Effector memory CD4-positive, alpha-beta T cell (primary cell): Measurements from ENCODE around the gene KLLN.
"Not testable (repeated sequence)": the region's sequence is repeated elsewhere in the genome, so short reads cannot be mapped to it uniquely, and the experiment has no call there.

Experiments used
- DNase-seq, 3 donors: peaks; one replicate each; pipeline ENCODE4 v3.0.0-alpha.2; 2020
- H3K27ac ChIP-seq: 2 replicates; pipeline ENCODE4 v1.7.0; 2013; ENCODE audit warnings: mild to moderate bottlenecking, low read length, moderate library complexity; ENCODE audit not compliant: insufficient read depth, poor library complexity, severe bottlenecking
- H3K27me3 ChIP-seq: replicated peaks from 2 replicates; pipeline ENCODE4 v1.7.0; 2013; ENCODE audit warnings: mild to moderate bottlenecking, low read length; ENCODE audit not compliant: insufficient read depth, control insufficient read depth, poor library complexity, severe bottlenecking
- H3K36me3 ChIP-seq: 2 replicates; pipeline ENCODE4 v1.7.0; 2013; ENCODE audit warnings: mild to moderate bottlenecking, low read length, moderate library complexity; ENCODE audit not compliant: control insufficient read depth, insufficient read depth
- H3K4me1 ChIP-seq: 2 replicates; pipeline ENCODE4 v1.7.0; 2013; ENCODE audit warnings: low read length, mild to moderate bottlenecking; ENCODE audit not compliant: control insufficient read depth, insufficient read depth, poor library complexity, severe bottlenecking
- H3K4me3 ChIP-seq: 2 replicates; pipeline ENCODE4 v1.7.0; 2013; ENCODE audit warnings: low read length, low read depth, mild to moderate bottlenecking; ENCODE audit not compliant: insufficient read depth, poor library complexity, severe bottlenecking
- H3K9me3 ChIP-seq: 2 replicates; pipeline ENCODE4 v1.7.0; 2013; ENCODE audit warnings: mild to moderate bottlenecking, low read length, moderate library complexity; ENCODE audit not compliant: control insufficient read depth

Gene KLLN

GRCh38 chr10:87867453-87867852, 4.1 kb upstream of the KLLN start:
- H3K4me3 ChIP-seq = peak overlapping the region; percentile 22
- no peak for DNase-seq
- H3K9me3 ChIP-seq = no peaks in the 10 kb centered on the region
- no peaks in the 10 kb centered on the region for H3K36me3 ChIP-seq
- H3K27me3 ChIP-seq = no peaks in the 10 kb centered on the region
- peaks cover 8% of the 10 kb centered on the region for H3K4me1 ChIP-seq
- no peak overlapping the region for H3K27ac ChIP-seq

- DNase-seq = no peak
- Histone ChIP-seq H3K9me3 (no peaks in the 10 kb centered on the region), H3K36me3 (no peaks in the 10 kb centered on the region), H3K27ac (no peak overlapping the region), H3K4me3 (peak overlapping the region; percentile 92), H3K27me3 (no peaks in the 10 kb centered on the region), H3K4me1 (peaks cover 8% of the 10 kb centered on the region)
These were observed 3.2 kb upstream of the KLLN start for GRCh38 chr10:87866412-87866974.

- peak overlapping the region; percentile 92 for H3K4me3 ChIP-seq
- peaks cover 9% of the 10 kb centered on the region for H3K4me1 ChIP-seq
- no peaks in the 10 kb centered on the region for H3K27me3 ChIP-seq
- no peak overlapping the region for H3K27ac ChIP-seq
- no peaks in the 10 kb centered on the region for H3K36me3 ChIP-seq
- no peaks in the 10 kb centered on the region for H3K9me3 ChIP-seq
- no peak for DNase-seq
These were observed 2.0 kb upstream of the KLLN start for GRCh38 chr10:87865241-87865881.

GRCh38 chr10:87864496-87865059, 1.2 kb upstream of the KLLN start:
- no peaks in the 10 kb centered on the region for H3K36me3 ChIP-seq
- no peaks in the 10 kb centered on the region for H3K9me3 ChIP-seq
- DNase-seq = no peak
- peaks cover 6% of the 10 kb centered on the region for H3K4me1 ChIP-seq
- peak overlapping the region; percentile 92 for H3K4me3 ChIP-seq
- no peaks in the 10 kb centered on the region for H3K27me3 ChIP-seq
- H3K27ac ChIP-seq = peak overlapping the region; percentile 49

GRCh38 chr10:87863951-87864495, 690 bp upstream of the KLLN start:
- DNase-seq = peak in 1 of 3 donors; percentile 14
- not testable (repeated sequence) for H3K4me1 ChIP-seq, H3K27me3 ChIP-seq, H3K9me3 ChIP-seq, H3K36me3 ChIP-seq
- H3K27ac ChIP-seq = peak overlapping the region; percentile 81
- peak overlapping the region; percentile 92 for H3K4me3 ChIP-seq

- H3K9me3 ChIP-seq = no peaks in the 10 kb centered on the region
- peaks cover 2% of the 10 kb centered on the region for H3K4me1 ChIP-seq
- peak in 1 of 3 donors; percentile 62 for DNase-seq
- H3K27ac ChIP-seq = peak overlapping the region; percentile 81
- no peaks in the 10 kb centered on the region for H3K27me3 ChIP-seq
- H3K36me3 ChIP-seq = no peaks in the 10 kb centered on the region
- H3K4me3 ChIP-seq = peak overlapping the region; percentile 92
These were observed 667 bp downstream of the KLLN start for GRCh38 chr10:87862679-87863052.

GRCh38 chr10:87861953-87862678, 1.2 kb downstream of the KLLN start:
- no peaks in the 10 kb centered on the region for H3K36me3 ChIP-seq
- H3K9me3 ChIP-seq = no peaks in the 10 kb centered on the region
- no peaks in the 10 kb centered on the region for H3K27me3 ChIP-seq
- DNase-seq = peak; percentile 89 to 91 (median 90)
- H3K4me1 ChIP-seq = peaks cover 2% of the 10 kb centered on the region
- peak overlapping the region; percentile 81 for H3K27ac ChIP-seq
- H3K4me3 ChIP-seq = peak overlapping the region; percentile 92

GRCh38 chr10:87861566-87861952, 1.8 kb downstream of the KLLN start:
- Histone ChIP-seq H3K4me3 (peak overlapping the region; percentile 92), H3K4me1 (peaks cover 2% of the 10 kb centered on the region), H3K36me3 (no peaks in the 10 kb centered on the region), H3K27me3 (no peaks in the 10 kb centered on the region), H3K27ac (peak overlapping the region; percentile 81), H3K9me3 (no peaks in the 10 kb centered on the region)
- DNase-seq = peak in 1 of 3 donors; percentile 2

- Histone ChIP-seq H3K27ac (peak overlapping the region; percentile 81), H3K27me3 (no peaks in the 10 kb centered on the region), H3K4me3 (no peak overlapping the region), H3K9me3 (no peaks in the 10 kb centered on the region), H3K36me3 (no peaks in the 10 kb centered on the region), H3K4me1 (peaks cover 2% of the 10 kb centered on the region)
- no peak for DNase-seq
These were observed 2.4 kb downstream of the KLLN start for GRCh38 chr10:87860816-87861403.
